Stimulated activated CD4-positive, alpha-beta T cell treated with anti-CD3 and anti-CD28 coated beads, Interleukin-15, amount 100 ng/mL, for 1 hour (primary cell): Measurements from ENCODE around the gene M1AP.
"Not testable (repeated sequence)": the region's sequence is repeated elsewhere in the genome, so short reads cannot be mapped to it uniquely, and the experiment has no call there.

Experiments used
- DNase-seq, 2 donors: peaks; one replicate each; pipeline ENCODE4 v3.0.0-alpha.2; 2020; ENCODE audit warnings: low read depth in 1 of 2, low spot score in 1 of 2

Gene M1AP

GRCh38 chr2:74653985-74654882 is 6.1 kb upstream of the M1AP start, which contains the start of gene SEMA4F:
SEMA4F (plus strand) TSS chr2:74654247; CDS start chr2:74654377, 130 bp downstream.
- peak; percentile 85 to 90 for DNase-seq

GRCh38 chr2:74653589-74653984 is 5.5 kb upstream of the M1AP start:
- DNase-seq = no peak

- no peak for DNase-seq
Observed at GRCh38 chr2:74646834-74647482, 1.2 kb downstream of the M1AP start.

GRCh38 chr2:74646201-74646600 is 1.9 kb downstream of the M1AP start:
- no peak for DNase-seq

- no peak for DNase-seq
Observed at GRCh38 chr2:74645344-74645743, 2.8 kb downstream of the M1AP start.

- no peak for DNase-seq
Observed at GRCh38 chr2:74639550-74639949, 8.6 kb downstream of the M1AP start.

GRCh38 chr2:74632939-74633312 is 15.2 kb downstream of the M1AP start:
- DNase-seq = no peak

GRCh38 chr2:74632209-74632938 is 15.8 kb downstream of the M1AP start:
- no peak for DNase-seq

GRCh38 chr2:74630454-74630853 is 17.7 kb downstream of the M1AP start:
- DNase-seq = not testable (repeated sequence)

GRCh38 chr2:74628538-74629105 is 19.5 kb downstream of the M1AP start:
- DNase-seq = no peak

- no peak for DNase-seq
Observed at GRCh38 chr2:74625658-74626425, 22.3 kb downstream of the M1AP start.

GRCh38 chr2:74620671-74621070 is 27.5 kb downstream of the M1AP start:
- DNase-seq = no peak

GRCh38 chr2:74619651-74620297 is 28.4 kb downstream of the M1AP start:
- DNase-seq = no peak

- DNase-seq = no peak
Observed at GRCh38 chr2:74618410-74619083, 29.6 kb downstream of the M1AP start.

- no peak for DNase-seq
Observed at GRCh38 chr2:74617122-74617521, 31.0 kb downstream of the M1AP start.

GRCh38 chr2:74606927-74607326 is 41.2 kb downstream of the M1AP start:
- DNase-seq = no peak

- DNase-seq = no peak
Observed at GRCh38 chr2:74603282-74604000, 44.7 kb downstream of the M1AP start.

- DNase-seq = no peak
Observed at GRCh38 chr2:74602586-74603281, 45.4 kb downstream of the M1AP start.
